SW480 (cell line): ENCODE results near the gene SYT1.
A peak's percentile ranks its signal among the peaks of the same experiment; 100 is the strongest.

ENCODE experiments used
- DNase-seq: peaks from one replicate; pipeline ENCODE4 v3.0.0-alpha.2; 2016; ENCODE audit warnings: low spot score

Gene SYT1

GRCh38 chr12:79356216-79356615, 491.6 kb downstream of the SYT1 start:
- no peak for DNase-seq

- no peak for DNase-seq
These were observed 492.5 kb downstream of the SYT1 start for GRCh38 chr12:79357048-79357447.

- peak; percentile 18 for DNase-seq
These were observed 494.2 kb downstream of the SYT1 start for GRCh38 chr12:79358716-79359300.

GRCh38 chr12:79360286-79360685, 495.7 kb downstream of the SYT1 start:
- no peak for DNase-seq

GRCh38 chr12:79360936-79361335, 496.4 kb downstream of the SYT1 start:
- no peak for DNase-seq

- no peak for DNase-seq
These were observed 499.6 kb downstream of the SYT1 start for GRCh38 chr12:79364197-79364596.

- no peak for DNase-seq
These were observed 501.8 kb downstream of the SYT1 start for GRCh38 chr12:79366374-79366773.

GRCh38 chr12:79367032-79367589, 502.5 kb downstream of the SYT1 start:
- no peak for DNase-seq

- DNase-seq: no peak
These were observed 505.4 kb downstream of the SYT1 start for GRCh38 chr12:79370021-79370420.

- DNase-seq: no peak
These were observed 506.7 kb downstream of the SYT1 start for GRCh38 chr12:79371226-79371625.

- no peak for DNase-seq
These were observed 509.4 kb downstream of the SYT1 start for GRCh38 chr12:79373896-79374499.

- DNase-seq: no peak
These were observed 510.0 kb downstream of the SYT1 start for GRCh38 chr12:79374545-79374944.

- DNase-seq: no peak
These were observed 510.5 kb downstream of the SYT1 start for GRCh38 chr12:79375050-79375449.

GRCh38 chr12:79378496-79378895, 513.9 kb downstream of the SYT1 start:
- DNase-seq: no peak

GRCh38 chr12:79380402-79380801, 515.8 kb downstream of the SYT1 start:
- DNase-seq: no peak

- no peak for DNase-seq
These were observed 517.0 kb downstream of the SYT1 start for GRCh38 chr12:79381248-79382208.

GRCh38 chr12:79384551-79384950, 520.0 kb downstream of the SYT1 start:
- DNase-seq: no peak

- DNase-seq: no peak
These were observed 523.4 kb downstream of the SYT1 start for GRCh38 chr12:79388011-79388410.

- no peak for DNase-seq
These were observed 529.3 kb downstream of the SYT1 start for GRCh38 chr12:79393842-79394241.

GRCh38 chr12:79397609-79398008, 533.0 kb downstream of the SYT1 start:
- DNase-seq: no peak

GRCh38 chr12:79400481-79400880, 535.9 kb downstream of the SYT1 start:
- no peak for DNase-seq

GRCh38 chr12:79402606-79403005, 538.0 kb downstream of the SYT1 start:
- no peak for DNase-seq

GRCh38 chr12:79406993-79407392, 542.4 kb downstream of the SYT1 start:
- no peak for DNase-seq
